SH-SY5Y (cell line): ENCODE data around the gene RPL4.

Experiments
- GATA2 ChIP-seq: IDR thresholded peaks from 2 replicates; pipeline ENCODE4 v1.6.1; 2011; ENCODE audit warnings: mild to moderate bottlenecking, low read depth, low read length
- GATA3 ChIP-seq: IDR thresholded peaks from 2 replicates; pipeline ENCODE4 v1.6.1; 2011; ENCODE audit warnings: low read depth, mild to moderate bottlenecking, low read length, moderate library complexity

DNA sequence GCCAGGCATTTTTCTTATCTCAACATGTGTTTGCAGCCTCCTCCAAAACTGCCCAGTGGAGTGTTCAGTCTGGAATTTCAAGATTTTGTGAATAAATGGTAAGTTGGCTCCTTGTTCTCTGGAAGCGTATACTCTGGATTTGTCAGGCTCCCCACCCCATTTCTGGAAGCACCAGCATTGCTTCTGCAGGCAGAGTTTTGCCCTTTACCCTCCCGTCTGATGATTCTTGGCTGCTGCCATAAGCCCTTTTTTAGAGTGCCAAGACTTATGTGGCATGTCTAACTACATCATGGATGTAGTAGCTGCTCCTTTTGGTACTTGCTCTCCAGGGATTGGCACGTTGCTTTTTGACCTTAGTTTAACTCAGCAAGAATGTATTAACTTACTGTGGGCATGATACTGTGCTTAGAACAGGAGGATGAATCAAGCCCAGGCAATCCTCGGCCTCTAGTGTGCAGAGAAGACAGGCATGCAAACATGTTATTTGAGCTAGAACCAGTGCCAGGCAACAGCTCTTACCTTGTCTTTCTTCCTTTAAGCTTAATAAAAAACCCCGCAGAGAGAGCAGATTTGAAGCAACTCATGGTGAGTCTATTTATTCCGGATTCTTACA lies 15.4 kb downstream of the RPL4 start:
- no peak for TF ChIP-seq GATA2
- TF ChIP-seq GATA3, result no peak
